ENCODE measurements around the gene MPP1.
A peak's percentile ranks its signal among the peaks of the same experiment; 100 is the strongest.
"Not testable (repeated sequence)": the region's sequence is repeated elsewhere in the genome, so short reads cannot be mapped to it uniquely, and the experiment has no call there.

The MPP1 gene

GRCh38 chrX:154825586-154825985 lies 20.3 kb upstream of the MPP1 start:
- not testable (repeated sequence) for H3K27me3 ChIP-seq (ENCODE audit: insufficient read depth, low read length)
- H3K4me1 ChIP-seq (ENCODE audit: insufficient read depth, low read length): peaks cover 17% of the 10 kb centered on the region
- WGBS: no CpG with 5 or more reads among the region's 3 CpGs

GRCh38 chrX:154824638-154825037 lies 19.4 kb upstream of the MPP1 start:
- 88% methylated on average over 1 of the region's 1 CpG for WGBS
- Histone ChIP-seq H3K4me3 (ENCODE audit: low read length) (no peak overlapping the region), H3K4me1 (ENCODE audit: insufficient read depth, low read length) (peaks cover 24% of the 10 kb centered on the region), H3K36me3 (ENCODE audit: insufficient read depth, low read length) (no peaks in the 10 kb centered on the region), H3K27ac (ENCODE audit: low read depth, low read length) (no peak overlapping the region), H3K9me3 (ENCODE audit: insufficient read depth, low read depth, low read length) (no peaks in the 10 kb centered on the region), H3K27me3 (ENCODE audit: insufficient read depth, low read length) (no peaks in the 10 kb centered on the region), H3K9ac (ENCODE audit: low read depth, low read length) (no peak overlapping the region)

More at GRCh38 chrX:154825586-154825985, 20.3 kb upstream of the MPP1 start:
- H3K4me3 ChIP-seq (ENCODE audit: low read length); H3K9me3 ChIP-seq (ENCODE audit: insufficient read depth, low read depth, low read length); H3K36me3 ChIP-seq (ENCODE audit: insufficient read depth, low read length); H3K9ac ChIP-seq (ENCODE audit: low read depth, low read length); H3K27ac ChIP-seq (ENCODE audit: low read depth, low read length): not testable (repeated sequence)

GRCh38 chrX:154822029-154822428 lies 16.7 kb upstream of the MPP1 start:
- 53% methylated on average over 3 of the region's 3 CpGs for WGBS
- H3K27me3 ChIP-seq (ENCODE audit: insufficient read depth, low read length): no peaks in the 10 kb centered on the region
- H3K36me3 ChIP-seq (ENCODE audit: insufficient read depth, low read length): no peaks in the 10 kb centered on the region
- peak overlapping the region; percentile 79; the same call in 1 of the 2 replicates for H3K27ac ChIP-seq (ENCODE audit: low read depth, low read length)
- H3K9ac ChIP-seq (ENCODE audit: low read depth, low read length): peak overlapping the region; percentile 45; the same call in 1 of the 2 replicates
- no peaks in the 10 kb centered on the region for H3K9me3 ChIP-seq (ENCODE audit: insufficient read depth, low read depth, low read length)
- H3K4me1 ChIP-seq (ENCODE audit: insufficient read depth, low read length): peaks cover 27% of the 10 kb centered on the region
- H3K4me3 ChIP-seq (ENCODE audit: low read length): no peak overlapping the region

- H3K27me3 ChIP-seq (ENCODE audit: insufficient read depth, low read length): no peaks in the 10 kb centered on the region
- H3K9ac ChIP-seq (ENCODE audit: low read depth, low read length): no peak overlapping the region
- no peaks in the 10 kb centered on the region for H3K36me3 ChIP-seq (ENCODE audit: insufficient read depth, low read length)
- H3K9me3 ChIP-seq (ENCODE audit: insufficient read depth, low read depth, low read length): no peaks in the 10 kb centered on the region
- H3K4me3 ChIP-seq (ENCODE audit: low read length): no peak overlapping the region
- H3K27ac ChIP-seq (ENCODE audit: low read depth, low read length): peak overlapping the region; percentile 79; the same call in 1 of the 2 replicates
- peaks cover 27% of the 10 kb centered on the region for H3K4me1 ChIP-seq (ENCODE audit: insufficient read depth, low read length)
Observed at GRCh38 chrX:154821523-154821922, 16.2 kb upstream of the MPP1 start.

GRCh38 chrX:154819771-154820341 lies 14.6 kb upstream of the MPP1 start:
- H3K4me1 ChIP-seq (ENCODE audit: insufficient read depth, low read length): peaks cover 27% of the 10 kb centered on the region
- H3K4me3 ChIP-seq (ENCODE audit: low read length): no peak overlapping the region
- 68% methylated on average over 7 of the region's 7 CpGs for WGBS
- no peaks in the 10 kb centered on the region for H3K36me3 ChIP-seq (ENCODE audit: insufficient read depth, low read length)
- peak overlapping the region; percentile 80; the same call in 1 of the 2 replicates for H3K27ac ChIP-seq (ENCODE audit: low read depth, low read length)
- H3K27me3 ChIP-seq (ENCODE audit: insufficient read depth, low read length): no peaks in the 10 kb centered on the region
- no peaks in the 10 kb centered on the region for H3K9me3 ChIP-seq (ENCODE audit: insufficient read depth, low read depth, low read length)
- peak overlapping the region; percentile 40; the same call in 1 of the 2 replicates for H3K9ac ChIP-seq (ENCODE audit: low read depth, low read length)

- H3K9ac ChIP-seq (ENCODE audit: low read depth, low read length): 0 out of 2 replicates have a peak overlapping the region, but pooled peaks have one; percentile 7
- H3K4me1 ChIP-seq (ENCODE audit: insufficient read depth, low read length): peaks cover 27% of the 10 kb centered on the region
- peak overlapping the region; percentile 80; the same call in 1 of the 2 replicates for H3K27ac ChIP-seq (ENCODE audit: low read depth, low read length)
- no peak overlapping the region for H3K4me3 ChIP-seq (ENCODE audit: low read length)
- 87% methylated on average over 11 of the region's 11 CpGs for WGBS
- H3K9me3 ChIP-seq (ENCODE audit: insufficient read depth, low read depth, low read length): no peaks in the 10 kb centered on the region
- H3K36me3 ChIP-seq (ENCODE audit: insufficient read depth, low read length): no peaks in the 10 kb centered on the region
- no peaks in the 10 kb centered on the region for H3K27me3 ChIP-seq (ENCODE audit: insufficient read depth, low read length)
Observed at GRCh38 chrX:154818916-154819770, 13.9 kb upstream of the MPP1 start.

- H3K27ac ChIP-seq (ENCODE audit: low read depth, low read length); H3K27me3 ChIP-seq (ENCODE audit: insufficient read depth, low read length); H3K36me3 ChIP-seq (ENCODE audit: insufficient read depth, low read length); H3K9me3 ChIP-seq (ENCODE audit: insufficient read depth, low read depth, low read length); H3K9ac ChIP-seq (ENCODE audit: low read depth, low read length); H3K4me3 ChIP-seq (ENCODE audit: low read length): not testable (repeated sequence)
- 98% methylated on average over 19 of the region's 19 CpGs for WGBS
- H3K4me1 ChIP-seq (ENCODE audit: insufficient read depth, low read length): peaks cover 26% of the 10 kb centered on the region; the same call in 1 of the 2 replicates
Observed at GRCh38 chrX:154817048-154817618, 11.8 kb upstream of the MPP1 start.

GRCh38 chrX:154816326-154816898 lies 11.1 kb upstream of the MPP1 start:
- H3K27me3 ChIP-seq (ENCODE audit: insufficient read depth, low read length); H3K27ac ChIP-seq (ENCODE audit: low read depth, low read length); H3K9ac ChIP-seq (ENCODE audit: low read depth, low read length); H3K9me3 ChIP-seq (ENCODE audit: insufficient read depth, low read depth, low read length); H3K4me3 ChIP-seq (ENCODE audit: low read length); H3K36me3 ChIP-seq (ENCODE audit: insufficient read depth, low read length): not testable (repeated sequence)
- WGBS: 98% methylated on average over 2 of the region's 4 CpGs
- peaks cover 21% of the 10 kb centered on the region; the same call in 1 of the 2 replicates for H3K4me1 ChIP-seq (ENCODE audit: insufficient read depth, low read length)

GRCh38 chrX:154815274-154815818 lies 10.1 kb upstream of the MPP1 start:
- Histone ChIP-seq H3K9me3 (ENCODE audit: insufficient read depth, low read depth, low read length) (no peaks in the 10 kb centered on the region), H3K27me3 (ENCODE audit: insufficient read depth, low read length) (no peaks in the 10 kb centered on the region), H3K9ac (ENCODE audit: low read depth, low read length) (no peak overlapping the region), H3K27ac (ENCODE audit: low read depth, low read length) (no peak overlapping the region), H3K4me1 (ENCODE audit: insufficient read depth, low read length) (peaks cover 11% of the 10 kb centered on the region; the same call in 1 of the 2 replicates), H3K36me3 (ENCODE audit: insufficient read depth, low read length) (no peaks in the 10 kb centered on the region), H3K4me3 (ENCODE audit: low read length) (no peak overlapping the region)
- 100% methylated on average over 4 of the region's 5 CpGs for WGBS

GRCh38 chrX:154813801-154814200 lies 8.5 kb upstream of the MPP1 start:
- WGBS: 33% methylated on average over 1 of the region's 1 CpG
- H3K4me1 ChIP-seq (ENCODE audit: insufficient read depth, low read length): peaks cover 4% of the 10 kb centered on the region; the same call in 1 of the 2 replicates
- no peaks in the 10 kb centered on the region for H3K9me3 ChIP-seq (ENCODE audit: insufficient read depth, low read depth, low read length)
- no peak overlapping the region for H3K4me3 ChIP-seq (ENCODE audit: low read length)
- no peaks in the 10 kb centered on the region for H3K36me3 ChIP-seq (ENCODE audit: insufficient read depth, low read length)
- H3K27me3 ChIP-seq (ENCODE audit: insufficient read depth, low read length): no peaks in the 10 kb centered on the region
- no peak overlapping the region for H3K9ac ChIP-seq (ENCODE audit: low read depth, low read length)
- H3K27ac ChIP-seq (ENCODE audit: low read depth, low read length): no peak overlapping the region
